Liver (tissue), 3 donors: ENCODE data around the gene DDX17.

Source experiments
- ATF3 ChIP-seq: IDR thresholded peaks from 2 replicates; pipeline ENCODE4 v1.6.1; 2016; ENCODE audit warnings: antibody characterized with exemption
- CTCF ChIP-seq: fragments of 150-350 bp; IDR thresholded peaks from 2 replicates; pipeline ENCODE4 v1.5.1; 2017; ENCODE audit warnings: improper control_type of control experiment, low read depth, low read length; ENCODE audit not compliant: missing input control
- EGR1 ChIP-seq, 2 donors: IDR thresholded peaks; 2 replicates each; pipeline ENCODE4 v1.6.1; 2016 to 2018; ENCODE audit warnings: antibody characterized with exemption in 2 of 2, low read depth in 2 of 2
- GABPA ChIP-seq, 2 donors: IDR thresholded peaks in 1 of 2; conservative IDR thresholded peaks in 1 of 2; 2 replicates each; pipeline ENCODE4 v1.6.1; 2016; ENCODE audit warnings: antibody characterized with exemption in 2 of 2, mild to moderate bottlenecking in 1 of 2, moderate library complexity in 1 of 2
- JUND ChIP-seq, 2 donors: IDR thresholded peaks; 2 replicates each; pipeline ENCODE4 v1.6.1; 2016; ENCODE audit warnings: antibody characterized with exemption in 2 of 2
- MAX ChIP-seq: IDR thresholded peaks from 2 replicates; pipeline ENCODE4 v1.6.1; 2016; ENCODE audit warnings: antibody characterized with exemption
- RAD21 ChIP-seq, 2 donors: IDR thresholded peaks; 2 replicates each; pipeline ENCODE4 v1.6.1; 2016; ENCODE audit warnings: antibody characterized with exemption in 2 of 2, mild to moderate bottlenecking in 2 of 2
- REST ChIP-seq: IDR thresholded peaks from 2 replicates; pipeline ENCODE4 v1.6.1; 2016; ENCODE audit warnings: antibody characterized with exemption, mild to moderate bottlenecking
- SP1 ChIP-seq: IDR thresholded peaks from 2 replicates; pipeline ENCODE4 v1.6.1; 2018; ENCODE audit warnings: antibody characterized with exemption, mild to moderate bottlenecking
- TAF1 ChIP-seq: conservative IDR thresholded peaks from 2 replicates; pipeline ENCODE4 v1.6.1; 2016; ENCODE audit warnings: antibody characterized with exemption, mild to moderate bottlenecking
- YY1 ChIP-seq: IDR thresholded peaks from 2 replicates; pipeline ENCODE4 v1.6.1; 2016; ENCODE audit warnings: antibody characterized with exemption, mild to moderate bottlenecking
- ZBTB33 ChIP-seq: IDR thresholded peaks from 2 replicates; pipeline ENCODE4 v1.6.1; 2016; ENCODE audit warnings: antibody characterized with exemption
- donor health status: healthy.
- donor health status: healthy.

- TF ChIP-seq YY1 (no peak), CTCF (no peak), RAD21 (IDR thresholded peaks at IDR 0.05) (no peak), TAF1 (no peak), REST (no peak), EGR1 (IDR thresholded peaks at IDR 0.05; ENCODE audit: low read depth in 2 of 2) (no peak), ATF3 (no peak), MAX (no peak), GABPA (IDR thresholded peaks at IDR 0.05 in 1 of 2, conservative IDR thresholded peaks at IDR 0.05 in 1 of 2) (no peak), ZBTB33 (no peak), JUND (IDR thresholded peaks at IDR 0.05) (no peak), SP1 (no peak)
Observed at GRCh38 chr22:38461057-38461413, 45.1 kb downstream of the DDX17 start.
